ENCODE data around the gene CCDC154. TPM values are rescaled to one million over a fixed set of nuclear protein-coding genes. Genes with fewer than 3 reads are reported as not detected.

Gene CCDC154
- polyA plus RNA-seq, 1 donor (not counting 4 experiments of a cell fraction or from before 2014, with no cell fraction given), result 0.46 TPM

GRCh38 chr16:1408171-1408837 lies 36.1 kb downstream of the CCDC154 start:
- H3K9ac ChIP-seq (ENCODE audit: control insufficient read depth, extremely low read depth, insufficient read depth, low read length), result peak overlapping the region; percentile 47
- H3K4me2 ChIP-seq (ENCODE audit: control insufficient read depth, extremely low read depth, insufficient read depth, low read depth, low read length), result peak overlapping the region; percentile 87
- H3K27ac ChIP-seq (ENCODE audit: control insufficient read depth, insufficient read depth, low read length), result no peak overlapping the region
- no peaks in the 10 kb centered on the region for H3K79me2 ChIP-seq (ENCODE audit: control insufficient read depth, insufficient read depth, low read length)
- dilution Hi-C loops (cut with MboI; ENCODE audit: extremely low pct_ligation_motif_present, low sequenced_read_pairs), result no loop called here
- no peak for DNase-seq (ENCODE audit: low read depth, low spot score)
- no peaks in the 10 kb centered on the region for H3K9me1 ChIP-seq (ENCODE audit: control insufficient read depth, extremely low read depth, insufficient read depth, low read length)
- H3K4me1 ChIP-seq (ENCODE audit: control insufficient read depth, extremely low read depth, insufficient read depth, low read length), result peaks cover 3% of the 10 kb centered on the region
- TF ChIP-seq EZH2 (IDR thresholded peaks at IDR 0.05; ENCODE audit: low read length), result no peak
- TF ChIP-seq CTCF (optimal IDR thresholded peaks at IDR 0.05 in 1 of 3, IDR thresholded peaks at IDR 0.05 in 1 of 3, conservative IDR thresholded peaks at IDR 0.05 in 1 of 3; ENCODE audit: extremely low read depth in 1 of 3, insufficient read depth in 2 of 3, low read length in 3 of 3), result no peak
- H3K9me3 ChIP-seq (ENCODE audit: control insufficient read depth, low read depth, low read length), result no peaks in the 10 kb centered on the region
- FAIRE-seq, result no peak
- peak overlapping the region; percentile 47 to 76 (median 72) for H3K4me3 ChIP-seq (ENCODE audit: control insufficient read depth in 2 of 3, extremely low read depth in 1 of 3, insufficient read depth in 2 of 3, low read depth in 1 of 3, low read length in 3 of 3)
- no peaks in the 10 kb centered on the region for H3K27me3 ChIP-seq (ENCODE audit: control insufficient read depth, extremely low read depth, insufficient read depth, low read length)
- H2AFZ ChIP-seq (ENCODE audit: control insufficient read depth, low read length), result peak overlapping the region; percentile 84
- H3K36me3 ChIP-seq (ENCODE audit: control insufficient read depth in 2 of 2, extremely low read depth in 1 of 2, insufficient read depth in 2 of 2, low read length in 2 of 2), result no peaks in the 10 kb centered on the region
- H4K20me1 ChIP-seq (ENCODE audit: control insufficient read depth, extremely low read depth, insufficient read depth, low read length), result no peaks in the 10 kb centered on the region

- H3K27ac ChIP-seq (ENCODE audit: control insufficient read depth, insufficient read depth, low read length), result no peak overlapping the region
- H4K20me1 ChIP-seq (ENCODE audit: control insufficient read depth, extremely low read depth, insufficient read depth, low read length), result no peaks in the 10 kb centered on the region
- peak overlapping the region; percentile 9 for H3K9ac ChIP-seq (ENCODE audit: control insufficient read depth, extremely low read depth, insufficient read depth, low read length)
- DNase-seq (ENCODE audit: low read depth, low spot score) (no peak), FAIRE-seq (no peak)
- H3K79me2 ChIP-seq (ENCODE audit: control insufficient read depth, insufficient read depth, low read length), result no peaks in the 10 kb centered on the region
- no peak for TF ChIP-seq CTCF (optimal IDR thresholded peaks at IDR 0.05 in 1 of 3, IDR thresholded peaks at IDR 0.05 in 1 of 3, conservative IDR thresholded peaks at IDR 0.05 in 1 of 3; ENCODE audit: extremely low read depth in 1 of 3, insufficient read depth in 2 of 3, low read length in 3 of 3)
- no peak for TF ChIP-seq EZH2 (IDR thresholded peaks at IDR 0.05; ENCODE audit: low read length)
- no peaks in the 10 kb centered on the region for H3K9me3 ChIP-seq (ENCODE audit: control insufficient read depth, low read depth, low read length)
- no peak overlapping the region for H3K4me3 ChIP-seq (ENCODE audit: control insufficient read depth in 2 of 3, extremely low read depth in 1 of 3, insufficient read depth in 2 of 3, low read depth in 1 of 3, low read length in 3 of 3)
- peaks cover 0 to 2% of the 10 kb centered on the region in 2 experiments for H3K36me3 ChIP-seq (ENCODE audit: control insufficient read depth in 2 of 2, extremely low read depth in 1 of 2, insufficient read depth in 2 of 2, low read length in 2 of 2)
- peaks cover 3% of the 10 kb centered on the region for H3K4me1 ChIP-seq (ENCODE audit: control insufficient read depth, extremely low read depth, insufficient read depth, low read length)
- H3K27me3 ChIP-seq (ENCODE audit: control insufficient read depth, extremely low read depth, insufficient read depth, low read length), result no peaks in the 10 kb centered on the region
- H3K9me1 ChIP-seq (ENCODE audit: control insufficient read depth, extremely low read depth, insufficient read depth, low read length), result no peaks in the 10 kb centered on the region
- dilution Hi-C loops (cut with MboI; ENCODE audit: extremely low pct_ligation_motif_present, low sequenced_read_pairs), result no loop called here
- peak overlapping the region; percentile 87 for H3K4me2 ChIP-seq (ENCODE audit: control insufficient read depth, extremely low read depth, insufficient read depth, low read depth, low read length)
- no peak overlapping the region for H2AFZ ChIP-seq (ENCODE audit: control insufficient read depth, low read length)
Observed at GRCh38 chr16:1407753-1408152, 36.6 kb downstream of the CCDC154 start.
